ENCODE measurements around the gene GPATCH1. TPM values are rescaled to one million over a fixed set of nuclear protein-coding genes. Genes with fewer than 3 reads are reported as not detected.

GPATCH1 gene
- total and polyA plus RNA-seq, 2 of the 4 experiments (the other 2 are of a cell fraction) = 5.1 to 7.5 TPM

GRCh38 chr19:33094436-33095067 lies 13.6 kb downstream of the GPATCH1 start:
- Histone ChIP-seq H3K4ac (ENCODE audit: low read depth, low read length) (no peak overlapping the region), H3K4me3 (ENCODE audit: insufficient read depth, low read depth, low read length) (no peak overlapping the region), H4K20me1 (ENCODE audit: insufficient read depth, low read length) (no peaks in the 10 kb centered on the region), H2BK20ac (ENCODE audit: low read depth, low read length) (no peak overlapping the region), H3K14ac (replicated peaks; ENCODE audit: low read depth, low read length) (no peak overlapping the region), H2AFZ (replicated peaks; ENCODE audit: low read length, poor library complexity) (no peak overlapping the region), H4K91ac (ENCODE audit: insufficient read depth, low read depth, low read length) (no peak overlapping the region), H2BK5ac (ENCODE audit: low read depth, low read length, poor library complexity, severe bottlenecking) (no peak overlapping the region), H3K23ac (ENCODE audit: low read depth, low read length) (no peak overlapping the region), H3K4me1 (ENCODE audit: control insufficient read depth, insufficient read depth, low read length) (no peaks in the 10 kb centered on the region), H3K9me1 (ENCODE audit: insufficient read depth, low read length) (no peaks in the 10 kb centered on the region), H2AK9ac (replicated peaks; ENCODE audit: low read depth, low read length, poor library complexity) (no peak overlapping the region), H4K8ac (ENCODE audit: low read depth in 2 of 2, low read length in 2 of 2) (no peak overlapping the region), H3K27ac (ENCODE audit: insufficient read depth, low read length) (no peak overlapping the region), H3K9ac (ENCODE audit: low read depth, low read length) (no peak overlapping the region), H3K56ac (ENCODE audit: extremely low read depth, insufficient read depth, low read length) (no peak overlapping the region), H3K27me3 (ENCODE audit: control insufficient read depth, insufficient read depth, low read length) (no peaks in the 10 kb centered on the region), H2AK5ac (ENCODE audit: low read depth, low read length) (no peak overlapping the region), H2BK120ac (ENCODE audit: low read depth, low read length) (no peak overlapping the region), H3K4me2 (ENCODE audit: low read depth, low read length) (no peak overlapping the region), H3K79me1 (ENCODE audit: low read depth in 1 of 2, low read length in 2 of 2) (no peaks in the 10 kb centered on the region), H2BK15ac (ENCODE audit: low read depth, low read length) (no peak overlapping the region), H3K9me3 (ENCODE audit: control insufficient read depth, insufficient read depth, low read length) (no peaks in the 10 kb centered on the region), H3K18ac (ENCODE audit: low read depth, low read length) (no peak overlapping the region), H4K5ac (ENCODE audit: low read depth, low read length) (no peak overlapping the region), H3K36me3 (ENCODE audit: control insufficient read depth, insufficient read depth, low read length) (peaks cover 49% of the 10 kb centered on the region)
- DNase-seq = no peak
- WGBS, 2 experiments (ENCODE audit: extremely low coverage in 2 of 2, insufficient read length in 1 of 2) = 80% methylated on average over 1 of the region's 6 CpGs; no CpG with 5 or more reads in 1 of the 2 experiments
- BruUV-seq (replicated peaks) = no TSS peak
- ChIA-PET CTCF (no interaction called here), POLR2A (ENCODE audit: unreplicated experiment) (no interaction called here)
- ATAC-seq (ENCODE audit: low read depth) = no peak
- in situ Hi-C loops (cut with MboI; ENCODE audit: low sequenced_read_pairs) (no loop called here), intact Hi-C loops (cut with micrococcal nuclease) (no loop called here), dilution Hi-C loops (cut with HindIII; ENCODE audit: low sequenced_read_pairs, unreplicated experiment) (no loop called here)
- TF ChIP-seq, protein P1, sequence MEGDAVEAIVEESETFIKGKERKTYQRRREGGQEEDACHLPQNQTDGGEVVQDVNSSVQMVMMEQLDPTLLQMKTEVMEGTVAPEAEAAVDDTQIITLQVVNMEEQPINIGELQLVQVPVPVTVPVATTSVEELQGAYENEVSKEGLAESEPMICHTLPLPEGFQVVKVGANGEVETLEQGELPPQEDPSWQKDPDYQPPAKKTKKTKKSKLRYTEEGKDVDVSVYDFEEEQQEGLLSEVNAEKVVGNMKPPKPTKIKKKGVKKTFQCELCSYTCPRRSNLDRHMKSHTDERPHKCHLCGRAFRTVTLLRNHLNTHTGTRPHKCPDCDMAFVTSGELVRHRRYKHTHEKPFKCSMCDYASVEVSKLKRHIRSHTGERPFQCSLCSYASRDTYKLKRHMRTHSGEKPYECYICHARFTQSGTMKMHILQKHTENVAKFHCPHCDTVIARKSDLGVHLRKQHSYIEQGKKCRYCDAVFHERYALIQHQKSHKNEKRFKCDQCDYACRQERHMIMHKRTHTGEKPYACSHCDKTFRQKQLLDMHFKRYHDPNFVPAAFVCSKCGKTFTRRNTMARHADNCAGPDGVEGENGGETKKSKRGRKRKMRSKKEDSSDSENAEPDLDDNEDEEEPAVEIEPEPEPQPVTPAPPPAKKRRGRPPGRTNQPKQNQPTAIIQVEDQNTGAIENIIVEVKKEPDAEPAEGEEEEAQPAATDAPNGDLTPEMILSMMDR (conservative IDR thresholded peaks at IDR 0.05; ENCODE audit: low read depth, low read length) = no peak
- TF ChIP-seq SMC3 (IDR thresholded peaks at IDR 0.05; ENCODE audit: low read depth, low read length) = no peak
- no peak for TF ChIP-seq RCOR1 (IDR thresholded peaks at IDR 0.05; ENCODE audit: insufficient replicate concordance, low read length)
- TF ChIP-seq, protein P2, sequence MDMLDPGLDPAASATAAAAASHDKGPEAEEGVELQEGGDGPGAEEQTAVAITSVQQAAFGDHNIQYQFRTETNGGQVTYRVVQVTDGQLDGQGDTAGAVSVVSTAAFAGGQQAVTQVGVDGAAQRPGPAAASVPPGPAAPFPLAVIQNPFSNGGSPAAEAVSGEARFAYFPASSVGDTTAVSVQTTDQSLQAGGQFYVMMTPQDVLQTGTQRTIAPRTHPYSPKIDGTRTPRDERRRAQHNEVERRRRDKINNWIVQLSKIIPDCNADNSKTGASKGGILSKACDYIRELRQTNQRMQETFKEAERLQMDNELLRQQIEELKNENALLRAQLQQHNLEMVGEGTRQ (IDR thresholded peaks at IDR 0.05; ENCODE audit: low read depth, low read length) = no peak
- no peak for TF ChIP-seq MAFK (IDR thresholded peaks at IDR 0.05; ENCODE audit: low read depth, low read length)
- no peak for TF ChIP-seq CEBPB (IDR thresholded peaks at IDR 0.05; ENCODE audit: low read depth, low read length)
- TF ChIP-seq RFX5 (IDR thresholded peaks at IDR 0.05; ENCODE audit: low read depth, low read length) = no peak
- TF ChIP-seq MAZ (IDR thresholded peaks at IDR 0.05; ENCODE audit: borderline replicate concordance, low read depth, low read length) = no peak

Measured in IMR-90 (cell line).